Measurements from ENCODE around the gene DAG1.

DAG1 gene

DNA sequence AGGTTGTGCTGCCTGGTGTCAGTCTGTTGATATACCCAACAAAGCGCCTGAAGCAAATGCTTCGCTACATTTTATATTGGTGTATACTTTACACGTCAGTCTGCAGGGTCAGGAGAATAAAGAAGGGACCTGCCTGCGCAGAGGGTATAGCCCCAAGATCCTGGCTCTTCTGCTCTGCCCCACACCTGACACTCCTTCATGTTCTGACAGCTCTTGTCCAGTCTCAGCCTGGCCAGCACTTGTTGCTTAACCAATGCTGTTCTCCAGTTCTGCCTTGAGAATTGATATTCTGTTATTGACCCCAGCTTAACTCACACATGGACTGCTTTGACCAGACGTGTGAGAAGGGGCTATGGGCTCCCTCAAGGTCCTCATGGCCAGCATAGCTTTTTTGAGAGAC lies 48.4 kb downstream of the DAG1 start:
- DNase-seq = no peak

- DNase-seq = no peak
These were observed 49.2 kb downstream of the DAG1 start for GRCh38 chr3:49519296-49519695.

GRCh38 chr3:49519916-49520385 lies 49.9 kb downstream of the DAG1 start:
- DNase-seq = no peak

- DNase-seq = no peak
These were observed 54.0 kb downstream of the DAG1 start for GRCh38 chr3:49523756-49524747.

DNA sequence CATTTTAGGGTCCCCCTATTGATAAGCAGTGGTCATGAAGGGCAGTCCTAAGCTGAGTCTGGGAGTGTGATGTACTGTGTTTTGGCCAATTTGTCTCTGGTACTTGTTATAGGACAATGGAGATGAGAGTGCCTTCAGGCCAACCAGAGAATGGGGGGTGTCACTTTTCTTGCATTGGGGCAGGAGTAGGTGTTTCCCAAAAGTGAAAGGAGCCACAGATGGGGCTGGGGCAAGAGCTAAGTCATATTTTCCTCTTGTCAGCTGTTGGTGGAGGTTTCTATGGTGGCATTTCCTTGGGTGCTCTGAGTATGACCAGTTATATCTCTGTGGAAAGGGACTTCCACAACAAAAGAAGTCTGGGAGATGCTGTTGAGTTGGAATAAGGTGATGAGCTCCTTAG lies 59.5 kb downstream of the DAG1 start:
- no peak for DNase-seq

GRCh38 chr3:49530231-49530630 lies 60.2 kb downstream of the DAG1 start:
- DNase-seq = no peak

DNA sequence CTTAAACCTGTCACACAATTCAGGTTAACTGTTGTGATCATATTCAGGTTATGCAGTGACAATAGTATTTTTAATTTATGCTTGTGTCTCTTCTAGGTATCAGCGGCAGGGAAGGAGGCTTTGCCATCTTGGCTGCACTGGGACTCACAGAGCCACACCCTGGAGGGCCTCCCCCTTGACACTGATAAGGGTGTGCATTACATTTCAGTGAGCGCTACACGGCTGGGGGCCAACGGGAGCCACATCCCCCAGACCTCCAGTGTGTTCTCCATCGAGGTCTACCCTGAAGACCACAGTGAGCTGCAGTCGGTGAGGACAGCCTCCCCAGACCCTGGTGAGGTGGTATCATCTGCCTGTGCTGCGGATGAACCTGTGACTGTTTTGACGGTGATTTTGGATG lies 60.6 kb downstream of the DAG1 start:
- DNase-seq = no peak

- no peak for DNase-seq
These were observed 61.2 kb downstream of the DAG1 start for GRCh38 chr3:49531218-49531617.

- DNase-seq = no peak
These were observed 61.6 kb downstream of the DAG1 start for GRCh38 chr3:49531715-49532114.

DNA sequence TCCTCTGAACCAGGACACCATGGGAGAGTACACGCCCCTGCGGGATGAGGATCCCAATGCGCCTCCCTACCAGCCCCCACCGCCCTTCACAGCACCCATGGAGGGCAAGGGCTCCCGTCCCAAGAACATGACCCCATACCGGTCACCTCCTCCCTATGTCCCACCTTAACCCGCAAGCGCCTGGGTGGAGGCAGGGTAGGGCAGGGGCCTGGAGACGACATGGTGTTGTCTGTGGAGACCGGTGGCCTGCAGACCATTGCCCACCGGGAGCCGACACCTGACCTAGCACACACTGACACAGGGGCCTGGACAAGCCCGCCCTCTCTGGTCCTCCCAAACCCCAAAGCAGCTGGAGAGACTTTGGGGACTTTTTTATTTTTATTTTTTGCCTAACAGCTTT lies 63.0 kb downstream of the DAG1 start:
- DNase-seq = no peak

DNA sequence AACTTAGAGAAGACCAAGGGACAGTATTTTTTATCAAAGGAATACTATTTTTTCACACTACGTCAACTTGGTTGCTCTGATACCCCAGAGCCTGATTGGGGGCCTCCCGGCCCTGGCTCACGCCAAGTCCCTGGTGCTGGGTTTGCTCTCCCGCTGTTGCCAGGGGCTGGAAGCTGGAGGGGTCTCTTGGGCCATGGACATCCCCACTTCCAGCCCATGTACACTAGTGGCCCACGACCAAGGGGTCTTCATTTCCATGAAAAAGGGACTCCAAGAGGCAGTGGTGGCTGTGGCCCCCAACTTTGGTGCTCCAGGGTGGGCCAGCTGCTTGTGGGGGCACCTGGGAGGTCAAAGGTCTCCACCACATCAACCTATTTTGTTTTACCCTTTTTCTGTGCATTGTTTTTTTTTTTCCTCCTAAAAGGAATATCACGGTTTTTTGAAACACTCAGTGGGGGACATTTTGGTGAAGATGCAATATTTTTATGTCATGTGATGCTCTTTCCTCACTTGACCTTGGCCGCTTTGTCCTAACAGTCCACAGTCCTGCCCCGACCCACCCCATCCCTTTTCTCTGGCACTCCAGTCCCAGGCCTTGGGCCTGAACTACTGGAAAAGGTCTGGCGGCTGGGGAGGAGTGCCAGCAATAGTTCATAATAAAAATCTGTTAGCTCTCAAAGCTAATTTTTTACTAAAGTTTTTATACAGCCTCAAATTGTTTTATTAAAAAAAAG lies 63.9 kb downstream of the DAG1 start:
- no peak for DNase-seq

DNA sequence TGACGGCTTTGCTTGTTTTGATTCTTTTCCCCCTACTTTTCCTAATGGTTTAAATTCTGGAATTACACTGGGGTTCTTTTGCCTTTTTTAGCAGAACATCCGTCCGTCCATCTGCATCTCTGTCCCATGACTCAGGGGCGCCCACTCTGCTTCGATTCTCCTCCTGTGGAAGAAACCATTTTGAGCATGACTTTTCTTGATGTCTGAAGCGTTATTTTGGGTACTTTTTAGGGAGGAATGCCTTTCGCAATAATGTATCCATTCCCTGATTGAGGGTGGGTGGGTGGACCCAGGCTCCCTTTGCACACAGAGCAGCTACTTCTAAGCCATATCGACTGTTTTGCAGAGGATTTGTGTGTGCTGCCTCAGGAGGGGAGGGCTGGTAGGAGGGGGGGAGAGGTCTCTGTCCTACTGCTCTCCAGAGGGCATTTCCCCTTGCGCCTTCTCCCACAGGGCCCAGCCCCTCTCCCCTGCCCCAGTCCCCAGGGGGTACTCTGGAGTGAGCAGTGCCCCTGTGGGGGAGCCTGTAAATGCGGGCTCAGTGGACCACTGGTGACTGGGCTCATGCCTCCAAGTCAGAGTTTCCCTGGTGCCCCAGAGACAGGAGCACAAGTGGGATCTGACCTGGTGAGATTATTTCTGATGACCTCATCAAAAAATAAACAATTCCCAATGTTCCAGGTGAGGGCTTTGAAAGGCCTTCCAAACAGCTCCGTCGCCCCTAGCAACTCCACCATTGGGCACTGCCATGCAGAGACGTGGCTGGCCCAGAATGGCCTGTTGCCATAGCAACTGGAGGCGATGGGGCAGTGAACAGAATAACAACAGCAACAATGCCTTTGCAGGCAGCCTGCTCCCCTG lies 64.7 kb downstream of the DAG1 start:
- DNase-seq = no peak

- no peak for DNase-seq
These were observed 66.2 kb downstream of the DAG1 start for GRCh38 chr3:49535971-49536874.

DNA sequence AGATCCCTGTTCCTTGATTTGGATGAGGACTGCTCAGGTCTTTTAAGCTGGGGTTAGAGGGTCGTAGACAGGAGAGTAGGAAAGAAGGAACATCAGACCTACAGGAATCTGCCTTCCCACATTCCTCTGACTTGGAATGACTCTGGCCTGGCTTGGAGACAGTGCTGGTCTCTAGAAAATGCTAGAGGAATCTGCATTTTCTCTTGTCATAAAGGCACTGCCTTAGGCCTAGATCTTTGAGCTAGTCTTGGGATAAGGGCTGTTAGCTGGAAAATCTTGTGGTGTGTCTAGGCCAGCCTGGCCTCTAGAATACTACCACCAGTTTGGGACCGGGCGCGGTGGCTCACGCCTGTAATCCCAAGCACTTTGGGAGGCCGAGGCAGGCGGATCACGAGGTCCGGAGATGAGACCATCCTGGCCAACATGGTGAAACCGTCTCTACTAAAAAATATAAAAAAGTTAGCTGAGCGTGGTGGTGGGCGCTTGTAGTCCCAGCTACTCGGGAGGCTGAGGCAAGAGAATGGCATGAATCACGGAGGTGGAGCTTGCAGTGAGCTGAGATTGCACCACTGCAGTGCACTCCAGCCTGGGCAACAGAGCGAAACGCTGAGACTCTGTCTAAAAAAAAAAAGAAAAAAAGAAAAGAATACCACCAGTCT lies 66.9 kb downstream of the DAG1 start:
- no peak for DNase-seq

DNA sequence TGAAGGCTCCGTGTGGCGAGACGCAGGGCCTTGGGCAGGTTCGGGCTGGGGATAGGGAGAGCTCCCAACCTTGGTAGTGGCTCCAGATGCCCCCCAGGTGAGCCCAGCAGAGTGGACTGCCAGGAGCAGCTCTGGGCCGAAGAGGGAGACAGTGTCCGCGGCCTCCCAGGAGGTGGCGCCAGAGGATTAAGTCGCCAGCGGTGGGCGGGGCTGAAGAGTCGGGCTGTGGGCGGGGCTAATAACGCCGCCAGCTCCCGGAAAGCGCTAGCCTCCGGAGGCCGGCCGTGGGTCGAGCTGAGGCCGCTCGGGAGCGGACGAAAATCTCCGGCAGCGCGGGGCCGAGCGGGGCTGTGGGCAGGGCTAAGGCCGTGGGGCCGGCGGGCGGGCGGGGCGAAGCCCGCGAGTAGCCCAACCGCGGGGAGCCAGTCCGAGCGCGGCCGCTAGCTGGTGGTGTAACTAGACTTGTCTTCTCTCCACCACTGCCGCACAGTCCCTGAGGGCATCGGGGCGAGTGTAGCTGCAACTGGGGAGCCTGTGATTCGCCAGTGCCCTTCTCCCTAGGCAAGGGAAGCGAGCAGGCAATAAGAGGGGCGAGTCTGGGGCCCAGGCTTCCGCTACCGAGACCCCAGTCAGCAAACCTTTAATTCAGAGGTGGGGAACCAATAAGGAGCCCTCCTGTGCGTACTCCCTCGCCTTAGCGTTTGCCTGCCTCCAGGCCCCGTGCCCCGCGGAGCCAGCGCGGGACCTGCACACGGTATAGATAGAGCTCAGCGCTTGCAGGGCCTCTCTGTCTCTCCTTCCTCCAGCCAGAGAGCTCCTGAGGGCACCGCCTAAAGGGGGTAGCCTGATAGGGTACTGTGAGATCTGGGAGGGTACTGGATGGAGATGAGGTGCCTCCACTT lies 69.8 kb downstream of the DAG1 start:
- peak; percentile 85 for DNase-seq

DNA sequence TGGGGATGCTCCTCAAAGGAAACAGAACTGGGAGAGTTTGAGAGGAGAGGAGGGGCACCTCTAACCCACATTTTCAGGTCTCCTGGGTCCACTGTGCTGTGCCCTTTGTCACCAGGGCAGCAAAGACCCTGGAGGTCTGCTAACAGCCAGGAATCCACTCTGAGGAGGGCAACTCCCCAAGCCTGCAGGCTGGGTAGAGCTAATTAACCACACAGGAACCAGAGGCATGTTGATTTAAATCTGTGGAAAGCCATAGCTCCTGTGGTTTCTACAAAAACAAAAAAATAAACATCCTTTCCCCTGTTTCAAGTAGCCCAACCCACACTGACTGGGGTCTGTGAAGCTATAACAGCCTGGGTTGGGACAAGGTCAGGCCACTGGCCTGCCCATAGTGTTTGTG lies 82.0 kb downstream of the DAG1 start:
- no peak for DNase-seq

GRCh38 chr3:49553324-49553691 lies 83.2 kb downstream of the DAG1 start:
- no peak for DNase-seq

- DNase-seq = peak; percentile 84
These were observed 83.9 kb downstream of the DAG1 start, which contains the start of gene BSN for GRCh38 chr3:49553692-49554632. Gene BSN, plus strand, starts transcription at chr3:49554477. Its CDS starts 126 bp downstream, at chr3:49554603.

All from stimulated activated naive CD4-positive, alpha-beta T cell treated with Interleukin-2 at 50 U/mL for 16 hours (primary cell).